ENCODE data around the gene RBM20.

The RBM20 gene

DNA sequence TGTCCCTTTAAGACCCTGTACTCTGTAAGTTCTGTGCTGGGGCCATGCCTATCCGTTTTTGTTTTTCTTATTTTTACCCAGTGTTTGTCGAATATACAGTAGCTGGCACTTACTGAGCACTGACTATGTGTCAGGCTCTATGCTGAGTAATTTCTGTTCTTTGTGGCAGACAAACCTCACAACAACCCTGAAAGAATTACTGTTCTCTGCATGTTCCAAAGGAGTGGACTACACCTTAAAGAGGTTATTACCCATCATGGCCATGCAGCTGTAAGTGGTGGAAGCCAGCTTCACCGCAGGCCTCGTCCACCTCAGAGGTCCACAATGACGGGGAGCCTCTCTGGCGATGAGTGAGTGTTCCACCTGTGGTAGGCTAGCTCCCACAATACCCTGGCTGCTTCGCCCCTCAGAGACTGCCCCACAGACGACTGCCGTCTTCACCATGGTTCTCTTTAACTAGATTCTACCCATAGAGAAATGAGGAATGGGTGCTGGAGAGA lies 30.1 kb upstream of the RBM20 start:
- DNase-seq, result no peak
- Histone ChIP-seq H3K36me3 (replicated peaks) (no peaks in the 10 kb centered on the region), H3K27ac (no peak overlapping the region), H3K4me3 (ENCODE audit: low read depth, low read length) (no peak overlapping the region), H3K27me3 (replicated peaks) (no peaks in the 10 kb centered on the region)
- TF ChIP-seq, protein P1, sequence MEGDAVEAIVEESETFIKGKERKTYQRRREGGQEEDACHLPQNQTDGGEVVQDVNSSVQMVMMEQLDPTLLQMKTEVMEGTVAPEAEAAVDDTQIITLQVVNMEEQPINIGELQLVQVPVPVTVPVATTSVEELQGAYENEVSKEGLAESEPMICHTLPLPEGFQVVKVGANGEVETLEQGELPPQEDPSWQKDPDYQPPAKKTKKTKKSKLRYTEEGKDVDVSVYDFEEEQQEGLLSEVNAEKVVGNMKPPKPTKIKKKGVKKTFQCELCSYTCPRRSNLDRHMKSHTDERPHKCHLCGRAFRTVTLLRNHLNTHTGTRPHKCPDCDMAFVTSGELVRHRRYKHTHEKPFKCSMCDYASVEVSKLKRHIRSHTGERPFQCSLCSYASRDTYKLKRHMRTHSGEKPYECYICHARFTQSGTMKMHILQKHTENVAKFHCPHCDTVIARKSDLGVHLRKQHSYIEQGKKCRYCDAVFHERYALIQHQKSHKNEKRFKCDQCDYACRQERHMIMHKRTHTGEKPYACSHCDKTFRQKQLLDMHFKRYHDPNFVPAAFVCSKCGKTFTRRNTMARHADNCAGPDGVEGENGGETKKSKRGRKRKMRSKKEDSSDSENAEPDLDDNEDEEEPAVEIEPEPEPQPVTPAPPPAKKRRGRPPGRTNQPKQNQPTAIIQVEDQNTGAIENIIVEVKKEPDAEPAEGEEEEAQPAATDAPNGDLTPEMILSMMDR (IDR thresholded peaks at IDR 0.05; ENCODE audit: low read depth, low read length, missing control alignments), result no peak
- in situ Hi-C loops (cut with HindIII; ENCODE audit: low pct_ligation_motif_present, low sequenced_read_pairs), result no loop called here

DNA sequence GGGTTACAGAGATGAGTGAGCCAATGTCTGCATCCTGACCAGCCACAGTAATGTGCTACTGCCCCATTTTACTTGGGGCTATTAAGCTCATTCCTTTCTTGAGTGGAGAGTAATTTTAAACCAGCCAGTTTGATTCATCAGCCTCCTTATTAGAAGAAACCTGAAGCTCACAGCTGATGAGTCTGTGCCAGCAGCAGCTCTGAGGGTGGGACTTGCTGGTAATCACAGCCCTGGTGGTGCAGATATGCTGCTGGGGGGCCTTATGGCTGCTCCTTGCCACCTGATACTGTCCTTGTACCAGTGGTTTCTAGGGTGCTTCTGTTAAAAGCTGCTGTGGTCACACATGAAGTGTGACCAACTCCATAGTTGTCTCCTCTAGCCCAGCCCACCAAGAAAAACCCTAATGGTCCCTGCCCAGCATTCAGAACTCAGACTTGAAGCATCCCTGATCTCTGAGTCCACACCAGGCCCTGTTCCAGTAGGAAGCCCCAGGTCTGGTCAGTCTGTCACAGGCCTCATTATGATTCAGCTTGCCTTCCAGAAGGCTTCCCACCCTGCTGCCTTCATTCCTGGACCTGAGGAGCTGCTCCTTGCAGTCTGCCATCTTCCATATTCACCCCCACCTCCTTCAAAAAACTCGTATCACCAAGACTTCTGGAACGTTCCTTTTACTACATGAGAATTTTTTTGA lies 28.9 kb upstream of the RBM20 start:
- no peak for DNase-seq
- no peaks in the 10 kb centered on the region for H3K27me3 ChIP-seq (replicated peaks)
- H3K4me3 ChIP-seq (ENCODE audit: low read depth, low read length), result no peak overlapping the region
- H3K36me3 ChIP-seq (replicated peaks), result no peaks in the 10 kb centered on the region
- TF ChIP-seq, protein P1 (IDR thresholded peaks at IDR 0.05; ENCODE audit: low read depth, low read length, missing control alignments), result no peak
- in situ Hi-C loops (cut with HindIII; ENCODE audit: low pct_ligation_motif_present, low sequenced_read_pairs), result no loop called here
- H3K27ac ChIP-seq, result no peak overlapping the region

DNA sequence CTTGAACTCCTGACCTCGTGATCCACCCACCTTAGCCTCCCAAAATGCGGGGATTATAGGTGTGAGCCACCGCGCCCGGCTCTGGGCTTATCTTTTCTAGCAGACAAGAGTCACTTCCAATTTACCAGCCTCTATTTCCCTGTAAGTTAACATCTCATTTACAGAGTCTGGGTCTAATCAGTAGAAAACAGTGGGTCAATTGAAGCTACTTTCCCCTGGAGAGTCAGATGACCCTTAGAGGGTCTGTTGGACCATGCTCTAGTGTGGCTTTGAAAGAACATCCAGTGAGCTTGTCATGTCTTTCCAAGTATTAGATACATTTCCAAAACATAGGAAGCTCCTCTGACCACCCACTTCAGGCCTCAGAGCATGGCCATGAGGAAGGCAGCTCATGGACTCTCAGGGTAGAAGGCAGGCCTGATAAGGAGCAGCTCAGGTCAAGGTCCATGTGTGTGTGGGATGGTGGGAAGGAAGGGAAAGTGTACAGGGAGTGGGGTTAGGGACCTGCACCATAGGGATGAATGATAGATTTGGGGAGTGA lies 27.6 kb upstream of the RBM20 start:
- Histone ChIP-seq H3K4me3 (ENCODE audit: low read depth, low read length) (no peak overlapping the region), H3K27me3 (replicated peaks) (no peaks in the 10 kb centered on the region), H3K27ac (no peak overlapping the region), H3K36me3 (replicated peaks) (no peaks in the 10 kb centered on the region)
- DNase-seq, result no peak
- in situ Hi-C loops (cut with HindIII; ENCODE audit: low pct_ligation_motif_present, low sequenced_read_pairs), result no loop called here
- TF ChIP-seq, protein P1 (IDR thresholded peaks at IDR 0.05; ENCODE audit: low read depth, low read length, missing control alignments), result no peak

DNA sequence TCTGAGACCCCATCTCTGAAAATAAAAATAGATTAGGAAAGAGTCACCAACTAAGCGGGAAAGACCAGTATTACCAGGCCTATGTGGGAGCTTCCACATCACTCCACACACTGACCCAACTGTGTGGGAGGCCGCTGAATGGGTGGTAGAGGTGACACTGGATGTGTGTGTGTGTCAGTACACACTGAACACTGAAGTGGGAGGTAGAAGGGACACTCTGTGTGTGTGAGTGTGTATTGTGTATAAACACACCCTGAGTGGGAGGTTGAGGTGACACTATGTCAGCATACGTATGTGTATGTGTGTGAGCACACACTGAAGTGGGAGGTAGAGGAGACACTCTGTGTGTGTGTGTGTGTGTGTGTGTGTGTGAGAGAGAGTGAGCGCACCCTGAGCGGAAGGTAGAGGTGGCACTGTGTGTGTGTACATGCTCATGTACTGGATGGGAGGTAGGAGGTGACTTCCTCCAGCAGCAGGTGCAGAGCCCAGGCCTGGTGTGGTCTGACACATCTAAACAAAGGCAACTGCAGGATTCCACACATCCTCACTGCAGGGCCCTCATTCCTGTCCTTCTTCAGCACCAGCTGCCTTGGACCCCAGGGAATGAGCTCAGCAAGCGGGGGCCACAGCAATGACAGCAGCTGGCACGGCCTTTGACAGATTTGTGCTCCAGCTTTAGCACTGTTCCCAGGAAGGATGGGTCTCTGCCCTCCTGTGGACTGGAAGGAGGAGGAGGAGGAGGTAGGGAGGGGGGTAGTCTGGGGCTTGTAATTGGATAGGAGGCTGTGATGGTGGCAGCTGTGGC lies 26.5 kb upstream of the RBM20 start:
- Histone ChIP-seq H3K36me3 (replicated peaks) (no peaks in the 10 kb centered on the region), H3K27ac (no peak overlapping the region), H3K27me3 (replicated peaks) (no peaks in the 10 kb centered on the region), H3K4me3 (ENCODE audit: low read depth, low read length) (no peak overlapping the region)
- no peak for DNase-seq
- TF ChIP-seq, protein P1 (IDR thresholded peaks at IDR 0.05; ENCODE audit: low read depth, low read length, missing control alignments), result no peak
- in situ Hi-C loops (cut with HindIII; ENCODE audit: low pct_ligation_motif_present, low sequenced_read_pairs), result no loop called here

DNA sequence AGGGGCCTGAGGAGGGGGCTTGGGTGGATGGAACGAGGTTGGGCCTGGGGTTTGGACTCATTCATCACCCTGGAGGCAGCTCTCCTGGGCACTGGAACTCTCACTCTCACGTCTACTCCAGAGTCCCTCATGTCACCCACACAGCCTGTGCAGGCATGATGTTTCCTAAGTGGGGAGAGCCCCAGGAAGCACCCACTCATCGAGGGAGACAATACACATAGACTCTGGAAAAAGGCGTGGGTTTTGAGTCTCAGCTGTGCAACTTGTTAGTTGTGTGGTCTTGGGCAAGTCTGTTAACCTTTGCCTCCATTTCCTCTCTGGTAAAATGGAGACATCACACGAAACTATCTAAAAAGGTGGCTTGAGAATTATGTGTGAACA lies 25.9 kb upstream of the RBM20 start:
- Histone ChIP-seq H3K36me3 (replicated peaks) (no peaks in the 10 kb centered on the region), H3K27me3 (replicated peaks) (no peaks in the 10 kb centered on the region), H3K27ac (no peak overlapping the region), H3K4me3 (ENCODE audit: low read depth, low read length) (no peak overlapping the region)
- TF ChIP-seq, protein P1 (IDR thresholded peaks at IDR 0.05; ENCODE audit: low read depth, low read length, missing control alignments), result no peak
- in situ Hi-C loops (cut with HindIII; ENCODE audit: low pct_ligation_motif_present, low sequenced_read_pairs), result no loop called here
- no peak for DNase-seq

Measured in brain microvascular endothelial cell (primary cell).